ENCODE data around the gene EGFL7. TPM values are rescaled to one million over a fixed set of nuclear protein-coding genes. Genes with fewer than 3 reads are reported as not detected.

Gene EGFL7
- total RNA-seq, 1 donor from 2014 or later, result 16.3 TPM

DNA sequence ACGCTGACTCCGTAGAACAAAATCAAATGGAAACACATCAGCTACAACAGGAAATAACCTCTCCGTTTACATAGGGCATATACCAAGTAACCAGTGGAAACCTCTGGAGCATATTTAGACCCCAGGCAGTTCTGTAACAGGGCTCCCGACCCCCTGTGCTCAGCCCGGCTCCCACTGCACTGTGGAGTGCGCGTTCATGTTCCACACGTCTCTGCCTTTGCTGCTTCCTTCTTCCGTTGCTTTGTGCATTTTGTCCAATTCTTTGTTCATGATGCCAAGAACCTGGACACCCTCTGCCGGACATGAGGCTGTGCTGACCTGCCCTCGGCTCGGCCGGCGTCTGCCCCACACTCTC is 30.4 kb downstream of the EGFL7 start:
- H3K36me3 Mint-ChIP-seq (ENCODE audit: insufficient read depth), result no peaks in the 10 kb centered on the region
- H3K9me3 Mint-ChIP-seq (ENCODE audit: low read depth), result no peaks in the 10 kb centered on the region
- H3K27me3 Mint-ChIP-seq, result peaks cover 10% of the 10 kb centered on the region
- no peak overlapping the region for H3K27ac Mint-ChIP-seq
- DNase-seq (ENCODE audit: low spot score, unreplicated experiment), result no peak
- no peak overlapping the region for H3K4me3 Mint-ChIP-seq (ENCODE audit: low read depth)
- TF ChIP-seq, protein P1, sequence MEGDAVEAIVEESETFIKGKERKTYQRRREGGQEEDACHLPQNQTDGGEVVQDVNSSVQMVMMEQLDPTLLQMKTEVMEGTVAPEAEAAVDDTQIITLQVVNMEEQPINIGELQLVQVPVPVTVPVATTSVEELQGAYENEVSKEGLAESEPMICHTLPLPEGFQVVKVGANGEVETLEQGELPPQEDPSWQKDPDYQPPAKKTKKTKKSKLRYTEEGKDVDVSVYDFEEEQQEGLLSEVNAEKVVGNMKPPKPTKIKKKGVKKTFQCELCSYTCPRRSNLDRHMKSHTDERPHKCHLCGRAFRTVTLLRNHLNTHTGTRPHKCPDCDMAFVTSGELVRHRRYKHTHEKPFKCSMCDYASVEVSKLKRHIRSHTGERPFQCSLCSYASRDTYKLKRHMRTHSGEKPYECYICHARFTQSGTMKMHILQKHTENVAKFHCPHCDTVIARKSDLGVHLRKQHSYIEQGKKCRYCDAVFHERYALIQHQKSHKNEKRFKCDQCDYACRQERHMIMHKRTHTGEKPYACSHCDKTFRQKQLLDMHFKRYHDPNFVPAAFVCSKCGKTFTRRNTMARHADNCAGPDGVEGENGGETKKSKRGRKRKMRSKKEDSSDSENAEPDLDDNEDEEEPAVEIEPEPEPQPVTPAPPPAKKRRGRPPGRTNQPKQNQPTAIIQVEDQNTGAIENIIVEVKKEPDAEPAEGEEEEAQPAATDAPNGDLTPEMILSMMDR (IDR thresholded peaks at IDR 0.05; ENCODE audit: unreplicated experiment), result no peak
- peaks cover 20% of the 10 kb centered on the region for H3K4me1 Mint-ChIP-seq (ENCODE audit: low read depth)

DNA sequence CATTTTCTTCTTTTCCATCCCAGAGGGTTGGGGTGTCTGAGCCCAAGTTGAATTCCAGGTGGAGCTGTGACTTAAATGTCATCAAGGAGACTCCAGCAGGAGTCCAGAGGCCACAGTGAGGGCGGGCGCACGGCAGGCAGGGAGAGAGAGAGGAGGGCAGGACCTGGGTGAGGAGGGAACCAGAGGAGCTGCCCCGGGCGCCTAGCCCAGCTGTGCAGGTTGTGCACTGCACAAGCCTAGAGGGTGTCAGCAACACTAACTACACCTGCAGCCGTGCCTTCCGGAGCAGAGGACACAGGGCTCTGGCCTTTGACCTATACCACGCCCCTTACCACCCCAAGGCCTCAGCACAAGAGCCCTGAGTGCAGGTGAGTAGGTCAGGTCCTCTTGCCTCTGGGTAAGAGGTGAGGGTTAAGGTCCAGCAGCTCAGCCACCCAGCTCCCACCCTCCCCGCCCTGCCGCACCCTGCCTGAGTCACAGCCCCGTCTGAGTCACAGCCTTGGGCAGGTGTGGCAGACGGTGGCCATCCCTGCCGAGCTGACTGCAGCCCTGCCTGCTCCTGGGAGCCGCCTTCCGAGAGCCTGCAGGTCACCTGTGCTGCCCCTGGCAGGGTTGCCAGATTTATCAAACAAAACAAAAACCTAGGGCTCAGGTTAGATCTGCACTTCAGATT is 30.9 kb downstream of the EGFL7 start:
- Mint-ChIP-seq H3K4me3 (ENCODE audit: low read depth) (no peak overlapping the region), H3K27me3 (peaks cover 6% of the 10 kb centered on the region), H3K9me3 (ENCODE audit: low read depth) (no peaks in the 10 kb centered on the region), H3K36me3 (ENCODE audit: insufficient read depth) (no peaks in the 10 kb centered on the region), H3K27ac (peak overlapping the region; percentile 73), H3K4me1 (ENCODE audit: low read depth) (peaks cover 24% of the 10 kb centered on the region)
- DNase-seq (ENCODE audit: low spot score, unreplicated experiment), result no peak
- TF ChIP-seq, protein P1 (IDR thresholded peaks at IDR 0.05; ENCODE audit: unreplicated experiment), result no peak

DNA sequence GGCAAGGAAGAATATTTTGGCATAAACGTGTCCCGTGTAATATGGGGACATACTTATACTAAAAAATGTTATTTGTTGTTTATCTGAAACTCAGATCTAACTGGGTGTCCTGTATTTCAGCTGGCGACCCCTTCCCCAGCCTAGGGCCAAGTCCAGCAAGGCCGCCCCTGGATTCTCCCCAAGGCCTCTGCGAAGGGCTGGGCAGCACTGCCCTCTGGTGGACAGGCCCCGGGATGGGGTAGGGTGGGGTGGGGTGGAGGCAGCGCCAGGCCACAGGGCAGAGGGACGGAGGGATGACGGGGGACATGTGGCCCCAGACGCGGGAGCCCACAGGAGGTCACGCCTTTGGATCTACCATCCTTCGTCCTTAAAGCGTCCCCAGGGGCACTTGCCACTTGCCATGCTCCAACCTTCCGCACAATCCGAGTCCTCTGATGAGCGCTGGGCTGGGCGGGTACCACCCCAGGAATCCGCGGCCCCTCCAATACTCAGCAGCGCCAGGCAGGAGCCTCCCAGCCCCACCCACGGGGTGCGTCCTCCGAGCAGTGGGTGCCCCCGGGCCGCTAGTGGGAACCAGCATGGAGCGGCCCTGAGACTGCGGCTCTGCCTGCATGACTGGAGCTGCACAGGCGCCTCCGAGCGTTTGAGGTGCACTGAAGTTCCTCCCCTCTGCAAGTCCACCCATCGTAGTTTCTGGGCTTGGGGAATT is 31.6 kb downstream of the EGFL7 start:
- DNase-seq (ENCODE audit: low spot score, unreplicated experiment), result no peak
- Mint-ChIP-seq H3K27ac (peak overlapping the region; percentile 73), H3K4me1 (ENCODE audit: low read depth) (peaks cover 29% of the 10 kb centered on the region), H3K27me3 (peaks cover 3% of the 10 kb centered on the region), H3K4me3 (ENCODE audit: low read depth) (no peak overlapping the region), H3K9me3 (ENCODE audit: low read depth) (no peaks in the 10 kb centered on the region), H3K36me3 (ENCODE audit: insufficient read depth) (no peaks in the 10 kb centered on the region)
- TF ChIP-seq, protein P1 (IDR thresholded peaks at IDR 0.05; ENCODE audit: unreplicated experiment), result peak; percentile 66

DNA sequence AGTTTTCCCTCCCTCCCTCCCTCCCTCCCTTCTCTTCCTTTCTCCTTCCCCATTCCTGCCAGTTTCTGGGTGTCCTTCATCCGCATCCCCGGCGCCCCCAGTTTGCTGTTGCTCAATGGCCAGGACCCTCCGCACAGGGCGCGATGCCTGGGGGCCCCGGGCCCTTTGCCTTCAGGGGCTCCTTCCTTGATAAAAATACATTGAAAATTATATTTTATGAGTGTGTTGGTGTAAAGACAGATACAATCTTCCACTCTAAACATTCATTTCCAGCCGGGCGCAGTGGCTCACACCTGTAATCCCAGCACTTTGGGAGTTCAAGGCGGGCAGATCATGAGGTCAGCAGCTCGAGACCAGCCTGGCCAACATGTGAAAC is 32.1 kb downstream of the EGFL7 start:
- no peak for DNase-seq (ENCODE audit: low spot score, unreplicated experiment)
- TF ChIP-seq, protein P1 (IDR thresholded peaks at IDR 0.05; ENCODE audit: unreplicated experiment), result no peak
- H3K9me3 Mint-ChIP-seq (ENCODE audit: low read depth), result no peaks in the 10 kb centered on the region
- peaks cover 3% of the 10 kb centered on the region for H3K27me3 Mint-ChIP-seq
- no peaks in the 10 kb centered on the region for H3K36me3 Mint-ChIP-seq (ENCODE audit: insufficient read depth)
- H3K4me3 Mint-ChIP-seq (ENCODE audit: low read depth), result no peak overlapping the region
- H3K4me1 Mint-ChIP-seq (ENCODE audit: low read depth), result peaks cover 29% of the 10 kb centered on the region
- H3K27ac Mint-ChIP-seq, result no peak overlapping the region

DNA sequence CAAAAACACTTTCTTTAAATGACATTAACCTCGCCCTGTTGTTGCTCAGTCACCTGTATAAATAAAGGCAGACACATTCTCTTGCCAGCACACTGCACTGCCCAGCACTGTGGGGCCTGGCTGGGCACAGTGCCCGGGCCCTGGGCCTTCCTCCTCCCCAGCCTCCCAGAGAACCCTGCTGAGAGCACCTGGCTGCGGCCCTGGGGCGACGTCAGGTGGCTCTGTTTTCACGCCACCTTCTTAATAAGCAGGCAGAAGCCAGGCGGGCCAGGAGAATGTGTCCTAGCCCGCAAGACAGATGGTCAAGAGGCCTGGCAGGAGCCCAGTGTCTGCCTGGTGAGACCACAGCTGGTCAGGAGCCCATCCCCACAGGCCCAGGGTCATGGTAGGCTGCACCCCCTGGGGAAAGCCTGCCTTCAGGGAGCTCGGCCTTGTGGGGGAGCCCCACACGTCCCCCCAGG is 32.7 kb downstream of the EGFL7 start:
- TF ChIP-seq, protein P1 (IDR thresholded peaks at IDR 0.05; ENCODE audit: unreplicated experiment), result no peak
- DNase-seq (ENCODE audit: low spot score, unreplicated experiment), result no peak
- Mint-ChIP-seq H3K36me3 (ENCODE audit: insufficient read depth) (no peaks in the 10 kb centered on the region), H3K4me1 (ENCODE audit: low read depth) (peaks cover 31% of the 10 kb centered on the region), H3K27me3 (no peaks in the 10 kb centered on the region), H3K4me3 (ENCODE audit: low read depth) (no peak overlapping the region), H3K9me3 (ENCODE audit: low read depth) (no peaks in the 10 kb centered on the region), H3K27ac (no peak overlapping the region)
